HG03139 (cell line): ENCODE results near the gene ZDHHC11.
"Not testable (repeated sequence)": the region's sequence is repeated elsewhere in the genome, so short reads cannot be mapped to it uniquely, and the experiment has no call there.

ENCODE experiments used
- ATAC-seq: cut with Tn5 transposase; IDR thresholded peaks from one replicate; pipeline ENCODE4 v1.9.1; 2021; ENCODE audit not compliant: unreplicated experiment

The ZDHHC11 gene

DNA sequence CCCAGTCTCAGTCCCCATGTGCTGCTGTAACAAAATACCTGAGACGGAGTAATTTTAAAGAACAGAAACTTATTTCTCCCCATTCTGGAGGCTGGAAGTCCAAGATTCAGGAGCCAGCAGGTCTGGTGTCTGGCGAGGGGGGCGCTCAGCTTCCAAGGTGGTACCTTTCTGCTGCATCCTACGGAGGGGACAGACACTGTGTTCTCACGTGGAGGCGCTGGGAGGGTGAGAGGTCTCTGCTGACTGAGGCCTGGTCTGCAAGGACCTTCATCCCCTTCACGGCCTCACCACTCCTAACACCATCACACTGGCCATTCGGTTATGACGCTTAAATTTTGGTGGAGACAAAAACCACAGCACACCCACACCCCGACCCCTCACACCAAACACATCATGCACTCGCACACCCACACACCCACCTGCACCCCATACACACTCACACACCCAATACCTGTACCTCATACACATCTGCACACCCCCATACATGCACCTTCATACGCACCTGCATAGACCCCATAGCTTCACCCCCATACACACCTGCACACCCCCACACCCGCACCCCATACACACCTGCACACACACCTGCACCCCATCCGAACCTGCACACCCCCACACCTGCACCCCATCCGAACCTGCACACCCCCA, 9.8 kb upstream of the ZDHHC11 start:
- ATAC-seq = no peak

DNA sequence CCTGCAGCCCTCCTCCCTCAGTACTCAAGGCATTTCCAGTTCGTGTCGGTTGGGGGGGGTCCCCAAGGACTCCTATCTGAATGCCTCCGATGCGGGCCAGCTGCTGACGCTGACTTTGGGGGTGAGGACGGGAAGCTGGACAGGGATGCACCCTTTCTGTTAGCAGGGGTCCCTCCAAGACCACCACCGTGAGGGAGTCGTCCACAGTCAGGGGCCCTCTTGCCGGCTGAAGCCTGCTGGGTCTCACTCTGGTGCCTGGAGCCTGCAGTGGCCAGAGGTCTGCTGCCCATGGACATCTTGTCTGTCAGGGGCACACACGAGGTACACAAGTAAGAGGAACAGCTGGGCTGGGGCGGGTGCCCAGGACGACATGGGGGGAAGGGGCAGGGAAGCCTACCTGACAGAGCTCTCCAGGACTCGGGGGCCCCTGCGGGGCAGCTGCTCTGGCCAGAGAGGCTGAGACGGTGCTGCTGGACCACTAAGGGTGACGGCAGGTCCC, 9.1 kb upstream of the ZDHHC11 start:
- no peak for ATAC-seq

DNA sequence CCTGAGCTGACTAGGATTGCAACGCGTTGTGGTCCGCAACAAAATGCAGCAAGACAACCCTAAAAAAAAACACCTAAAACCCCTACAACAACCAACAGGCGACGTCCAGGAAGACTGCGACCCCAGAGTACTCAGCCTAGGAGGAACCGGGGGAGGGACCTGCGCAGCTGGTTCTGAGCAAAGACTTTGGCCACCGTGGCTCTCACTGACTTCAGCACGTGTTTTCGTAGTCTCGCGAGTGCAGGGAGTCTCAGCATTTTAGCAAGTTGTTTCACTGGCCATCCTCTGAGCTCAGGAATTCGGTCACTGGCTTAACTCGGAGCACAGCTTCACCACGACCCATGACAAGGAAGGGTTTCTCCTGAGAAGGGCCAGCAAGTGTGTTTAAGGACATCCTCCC, 8.6 kb upstream of the ZDHHC11 start:
- no peak for ATAC-seq

DNA sequence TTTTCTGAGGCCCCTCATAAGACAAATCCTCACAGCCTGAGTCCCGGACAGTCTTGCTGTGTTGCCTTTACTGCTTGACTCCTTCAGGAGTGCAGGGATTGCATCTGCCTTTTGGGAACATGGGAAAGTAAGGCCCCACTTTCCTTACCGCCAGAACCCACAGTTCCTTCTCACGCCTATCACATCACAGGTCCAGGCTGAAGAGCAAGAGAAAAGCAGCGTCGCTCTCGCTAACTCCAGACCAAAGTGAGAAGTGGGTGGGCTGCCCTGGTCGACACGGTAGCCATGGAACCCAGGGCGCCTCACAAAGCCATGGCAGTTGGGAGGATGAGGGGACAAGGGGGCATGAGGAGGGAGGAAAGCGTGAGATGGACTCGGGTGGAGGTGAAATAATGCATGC, 7.9 kb upstream of the ZDHHC11 start:
- ATAC-seq = no peak

DNA sequence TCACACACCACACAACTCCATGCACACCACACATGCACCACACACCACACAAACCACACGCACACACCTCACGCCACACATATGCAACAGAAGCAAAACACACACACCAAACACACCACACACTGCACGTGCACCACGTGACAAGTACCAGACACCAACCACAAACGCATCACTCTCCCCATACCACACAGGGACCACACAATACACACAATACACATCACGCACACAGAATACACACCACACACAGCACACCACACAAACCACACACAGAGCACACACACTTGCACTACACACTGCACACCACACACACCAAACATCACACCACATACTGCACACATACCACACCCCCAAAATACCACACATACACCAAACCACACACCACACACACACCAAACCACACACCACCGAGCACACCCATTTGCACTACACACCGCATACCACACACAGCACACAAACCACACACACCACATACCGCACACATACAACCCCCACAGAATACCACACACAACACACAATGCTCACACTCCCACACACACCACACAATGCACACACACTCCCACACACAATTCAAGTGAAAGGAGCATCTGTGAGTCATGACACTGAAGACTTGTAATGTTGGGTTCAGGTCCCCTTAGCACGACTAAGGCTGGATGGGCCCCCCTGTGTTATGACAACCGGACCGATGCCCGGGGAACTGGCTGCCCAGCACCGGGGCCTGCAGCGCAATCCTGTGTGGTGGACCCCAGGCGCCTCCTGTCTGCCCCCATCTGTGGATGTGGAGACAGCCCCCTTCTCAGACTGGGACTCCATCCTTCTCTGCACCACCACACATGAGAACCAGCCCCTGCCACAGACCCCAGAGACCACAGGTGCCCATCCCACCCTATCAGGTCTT, 6.0 kb upstream of the ZDHHC11 start:
- ATAC-seq = no peak

DNA sequence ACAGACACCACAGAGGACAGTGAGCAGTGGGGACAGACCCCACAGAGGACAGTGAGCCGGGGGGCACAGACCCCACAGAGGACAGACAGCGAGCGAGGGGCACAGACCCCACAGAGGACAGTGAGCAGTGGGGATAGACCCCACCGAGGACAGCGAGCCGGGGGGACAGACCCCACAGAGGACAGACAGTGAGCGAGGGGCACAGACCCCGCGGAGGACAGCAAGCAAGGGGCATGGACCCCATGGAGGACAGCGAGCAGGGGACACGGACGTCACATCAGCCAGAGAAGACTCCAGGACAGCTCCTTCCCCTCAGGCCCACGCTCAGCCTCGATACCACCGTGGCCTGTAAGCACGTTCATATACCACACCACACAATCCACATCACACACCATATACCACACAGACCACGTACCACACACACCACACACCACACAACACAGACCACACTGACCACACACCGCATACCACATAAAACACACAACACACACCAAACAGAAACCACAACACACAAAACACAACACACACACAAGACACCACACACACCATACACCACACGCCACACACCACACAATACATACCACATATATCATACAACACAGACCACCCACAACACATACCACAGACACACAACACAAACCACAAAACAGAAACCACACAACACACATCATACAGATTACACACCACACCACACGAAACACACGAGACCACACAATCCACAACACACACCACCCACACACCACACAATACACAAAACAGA, 5.2 kb upstream of the ZDHHC11 start:
- ATAC-seq = no peak

DNA sequence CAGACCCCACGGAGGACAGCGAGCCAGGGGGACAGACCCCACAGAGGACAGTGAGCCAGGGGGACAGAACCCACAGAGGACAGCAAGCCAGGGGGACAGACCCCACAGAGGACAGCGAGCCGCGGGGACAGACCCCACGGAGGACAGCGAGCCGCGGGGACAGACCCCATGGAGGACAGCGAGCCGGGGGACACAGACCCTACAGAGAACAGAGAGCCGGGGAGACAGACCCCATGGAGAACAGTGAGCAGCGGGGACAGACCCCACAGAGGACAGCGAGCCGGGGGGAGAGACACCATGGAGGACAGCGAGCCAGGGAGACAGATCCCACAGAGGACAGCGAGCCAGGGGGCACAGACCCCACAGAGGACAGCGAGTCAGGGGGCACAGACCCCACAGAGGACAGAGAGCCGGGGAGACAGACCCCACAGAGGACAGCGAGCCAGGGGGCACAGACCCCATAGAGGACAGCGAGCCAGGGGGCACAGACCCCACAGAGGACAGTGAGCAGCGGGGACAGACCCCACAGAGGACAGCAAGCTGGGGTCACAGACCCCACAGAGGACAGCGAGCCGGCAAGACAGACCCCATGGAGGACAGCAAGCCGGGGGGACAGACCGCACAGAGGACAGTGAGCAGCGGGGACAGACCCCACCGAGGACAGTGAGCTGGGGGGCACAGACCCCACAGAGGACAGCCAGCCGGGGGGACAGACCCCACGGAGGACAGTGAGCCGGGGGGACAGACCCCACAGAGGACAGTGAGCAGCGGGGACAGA, 4.4 kb upstream of the ZDHHC11 start:
- ATAC-seq = no peak

DNA sequence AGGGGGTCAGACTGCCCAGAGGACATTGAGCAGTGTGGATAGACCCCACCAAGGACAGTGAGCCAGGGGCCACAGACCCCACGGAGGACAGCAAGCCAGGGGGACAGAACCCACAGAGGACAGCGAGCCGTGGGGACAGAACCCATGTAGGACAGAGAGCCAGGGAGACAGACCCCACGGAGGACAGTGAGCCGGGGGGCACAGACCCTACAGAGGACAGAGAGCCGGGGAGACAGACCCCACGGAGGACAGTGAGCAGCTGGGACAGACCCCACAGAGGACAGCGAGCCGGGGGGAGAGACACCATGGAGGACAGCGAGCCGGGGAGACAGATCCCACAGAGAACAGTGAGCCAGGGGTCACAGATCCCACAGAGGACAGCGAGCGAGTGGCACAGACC, 3.4 kb upstream of the ZDHHC11 start:
- no peak for ATAC-seq

DNA sequence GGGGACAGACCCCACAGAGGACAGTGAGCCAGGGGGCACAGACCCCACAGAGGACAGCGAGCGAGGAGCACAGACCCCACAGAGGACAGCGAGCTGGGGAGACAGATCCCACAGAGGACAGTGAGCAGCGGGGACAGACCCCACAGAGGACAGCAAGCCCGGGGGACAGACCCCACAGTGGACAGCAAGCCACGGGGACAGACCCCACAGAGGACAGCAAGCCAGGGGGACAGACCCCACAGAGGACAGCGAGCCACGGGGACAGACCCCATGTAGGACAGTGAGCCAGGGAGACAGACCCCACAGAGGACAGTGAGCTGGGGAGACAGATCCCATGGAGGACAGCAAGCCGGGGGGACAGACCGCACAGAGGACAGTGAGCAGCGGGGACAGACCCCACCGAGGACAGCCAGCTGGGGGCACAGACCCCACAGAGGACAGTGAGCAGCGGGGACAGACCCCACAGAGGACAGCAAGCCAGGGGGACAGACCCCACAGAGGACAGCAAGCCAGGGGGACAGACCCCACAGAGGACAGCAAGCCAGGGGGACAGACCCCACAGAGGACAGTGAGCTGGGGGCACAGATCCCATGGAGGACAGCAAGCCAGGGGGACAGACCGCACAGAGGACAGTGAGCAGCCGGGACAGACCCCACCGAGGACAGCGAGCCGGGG, 2.8 kb upstream of the ZDHHC11 start:
- ATAC-seq = not testable (repeated sequence)

DNA sequence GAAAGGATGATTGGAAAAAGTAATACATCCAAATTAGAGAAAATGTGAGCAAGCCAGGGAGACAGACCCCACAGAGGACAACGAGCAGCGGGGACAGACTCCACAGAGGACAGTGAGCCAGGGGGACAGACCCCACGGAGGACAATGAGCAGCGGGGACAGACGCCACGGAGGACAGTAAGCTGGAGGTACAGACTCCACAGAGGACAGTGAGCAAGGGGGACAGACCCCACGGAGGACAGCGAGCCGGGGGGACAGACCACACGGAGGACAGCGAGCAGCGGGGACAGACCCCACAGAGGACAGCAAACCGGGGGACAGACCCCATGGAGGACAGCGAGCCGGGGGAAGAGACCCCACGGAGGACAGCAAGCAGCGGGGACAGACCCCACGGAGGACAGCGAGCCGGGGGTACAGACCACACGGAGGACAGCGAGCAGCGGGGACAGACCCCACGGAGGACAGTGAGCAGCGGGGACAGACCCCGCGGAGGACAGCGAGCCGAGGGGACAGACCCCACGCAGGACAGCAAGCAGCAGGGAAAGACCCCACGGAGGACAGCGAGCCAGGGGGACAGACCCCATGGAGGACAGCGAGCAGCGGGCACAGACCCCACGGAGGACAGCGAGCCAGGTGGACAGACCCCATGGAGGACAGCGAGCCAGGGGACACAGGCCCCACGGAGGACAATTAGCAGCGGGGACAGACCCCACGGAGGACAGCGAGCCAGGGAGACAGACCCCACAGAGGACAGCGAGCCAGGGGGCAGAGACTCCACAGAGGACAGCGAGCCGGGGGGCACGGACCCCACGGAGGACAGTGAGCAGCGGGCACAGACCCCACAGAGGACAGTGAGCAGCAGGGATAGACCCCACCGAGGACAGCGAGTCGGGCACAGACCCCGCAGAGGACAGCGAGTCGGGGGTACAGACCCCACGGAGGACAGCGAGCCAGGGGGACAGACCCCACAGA, 1.9 kb upstream of the ZDHHC11 start:
- no peak for ATAC-seq

DNA sequence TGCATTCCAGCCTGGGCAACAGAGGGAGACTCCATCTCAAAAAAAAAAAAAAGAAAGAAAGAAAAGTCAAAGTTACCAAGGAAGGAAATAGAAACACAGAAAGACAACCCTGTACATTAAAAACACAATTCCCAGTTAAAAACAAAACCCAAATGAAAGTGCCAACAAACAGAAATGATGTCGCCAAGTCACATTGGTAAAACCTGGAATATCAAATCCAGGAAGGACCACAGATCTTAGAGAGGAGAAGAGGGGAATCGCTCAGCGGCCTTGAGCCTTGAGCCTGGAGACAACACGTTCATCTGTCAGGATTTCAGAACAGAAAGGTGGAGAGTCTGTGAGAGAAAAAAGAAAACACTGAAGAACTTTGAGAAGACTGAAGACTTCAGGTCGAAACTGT, 1.2 kb upstream of the ZDHHC11 start:
- no peak for ATAC-seq

DNA sequence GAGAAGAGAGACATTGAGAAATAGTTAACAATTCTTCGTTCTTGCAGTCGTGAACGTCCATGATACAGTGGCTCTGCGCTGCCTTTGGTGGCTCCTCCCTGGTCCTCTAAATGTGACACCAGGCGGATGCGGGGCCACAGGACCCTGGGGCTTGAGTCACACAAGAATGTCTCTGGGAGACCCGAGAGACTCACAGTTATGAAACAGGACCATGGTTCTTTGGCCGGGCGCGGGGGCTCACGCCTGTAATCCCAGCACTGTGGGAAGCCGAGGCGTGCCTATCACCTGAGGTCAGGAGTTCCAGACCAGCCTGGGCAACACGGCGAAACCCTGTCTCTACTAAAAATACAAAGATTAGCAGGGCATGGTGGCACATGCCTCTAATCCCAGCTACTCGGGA, 767 bp upstream of the ZDHHC11 start:
- ATAC-seq = no peak

DNA sequence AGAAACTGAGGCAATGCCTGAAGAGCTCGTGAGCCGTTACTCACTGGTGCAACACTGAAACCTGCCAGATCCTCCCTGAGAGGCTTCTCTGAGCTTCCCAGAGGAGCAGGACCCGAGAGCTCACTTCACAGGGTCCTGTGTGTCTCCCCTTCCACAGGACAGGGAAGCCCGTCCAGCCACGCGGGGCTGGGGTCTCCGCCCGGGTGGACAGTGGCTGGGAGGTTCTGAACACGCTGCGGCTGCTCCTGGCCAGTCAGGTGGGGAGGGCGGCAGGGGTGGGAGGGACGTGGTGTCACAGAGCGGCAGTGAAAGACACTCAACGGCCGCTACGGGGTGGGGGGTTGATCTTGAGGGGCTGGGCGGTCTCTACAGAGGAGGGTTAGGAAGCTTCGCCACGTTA, 290 bp upstream of the ZDHHC11 start:
- ATAC-seq = no peak

DNA sequence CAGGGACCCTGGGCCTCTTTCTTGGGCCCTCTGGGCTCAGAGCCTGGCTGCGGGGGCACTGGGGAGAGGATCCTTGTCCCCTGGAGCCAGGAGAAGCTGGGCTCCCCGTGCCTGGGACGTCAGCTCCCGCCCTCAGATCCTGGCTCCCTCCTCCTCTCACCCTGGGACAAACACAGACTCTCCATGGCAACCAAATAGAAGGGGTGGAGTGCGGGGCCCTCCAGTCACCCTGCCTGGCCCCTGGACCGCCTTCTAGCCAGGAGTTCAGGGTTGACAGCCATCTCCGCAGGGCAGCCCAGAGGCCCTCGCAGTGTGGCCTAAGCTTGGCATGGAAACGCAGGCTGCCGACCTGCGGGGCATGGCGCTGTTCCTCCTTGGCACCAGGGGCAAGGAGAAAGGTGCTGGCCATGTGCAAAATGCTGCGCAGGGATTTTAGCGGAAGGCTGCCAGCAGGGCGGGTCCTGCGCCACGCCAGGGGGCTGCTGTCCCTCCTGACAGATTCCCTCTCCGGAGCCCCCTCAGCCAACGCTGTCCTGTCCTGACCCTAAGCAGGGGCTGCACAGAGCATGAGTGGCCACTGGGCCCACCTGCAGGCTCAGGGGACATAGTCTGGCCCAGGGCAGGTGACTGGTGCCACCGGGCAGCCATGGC, 1.0 kb downstream of the ZDHHC11 start:
- no peak for ATAC-seq

DNA sequence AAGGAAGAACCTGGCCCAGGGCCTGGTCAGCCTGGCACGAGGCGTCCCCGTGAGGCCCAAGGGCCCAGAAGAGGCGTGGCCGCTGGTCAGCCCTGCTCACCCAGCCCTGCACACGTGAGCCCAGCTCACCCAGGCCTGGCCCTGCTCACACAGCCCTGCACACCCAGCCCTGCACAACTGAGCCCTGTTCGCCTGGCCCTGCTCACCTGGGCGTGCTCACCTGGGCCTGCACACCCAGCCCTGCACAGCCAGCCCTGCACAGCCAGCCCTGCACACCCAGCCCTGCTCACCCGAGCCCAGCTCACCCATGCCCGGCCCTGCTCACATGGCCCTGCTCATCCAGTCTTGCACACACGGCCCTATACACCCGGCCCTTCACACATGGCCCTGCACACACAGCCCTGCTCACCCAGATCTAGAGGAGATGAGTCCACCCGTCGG, 2.1 kb downstream of the ZDHHC11 start:
- ATAC-seq = no peak

DNA sequence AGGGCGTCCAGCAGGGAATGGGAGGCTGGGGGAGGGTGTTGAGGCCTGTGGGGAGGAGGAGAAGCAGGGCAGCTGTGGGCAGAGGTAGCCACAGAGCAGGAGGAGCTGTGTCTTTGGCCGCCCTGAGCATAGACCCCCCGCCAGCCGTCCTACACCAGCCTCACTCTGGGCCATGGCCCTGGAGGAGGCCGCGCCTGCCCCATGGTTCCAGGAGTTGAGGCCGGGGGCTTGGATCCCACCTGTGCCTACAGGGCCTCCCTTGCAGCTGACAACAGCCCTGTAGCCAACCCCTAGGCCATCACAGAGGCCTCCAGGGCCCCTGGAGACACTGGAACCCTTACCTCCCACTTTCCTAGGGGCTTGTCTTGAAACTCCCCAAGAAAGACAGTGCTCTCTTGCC, 3.0 kb downstream of the ZDHHC11 start:
- not testable (repeated sequence) for ATAC-seq

DNA sequence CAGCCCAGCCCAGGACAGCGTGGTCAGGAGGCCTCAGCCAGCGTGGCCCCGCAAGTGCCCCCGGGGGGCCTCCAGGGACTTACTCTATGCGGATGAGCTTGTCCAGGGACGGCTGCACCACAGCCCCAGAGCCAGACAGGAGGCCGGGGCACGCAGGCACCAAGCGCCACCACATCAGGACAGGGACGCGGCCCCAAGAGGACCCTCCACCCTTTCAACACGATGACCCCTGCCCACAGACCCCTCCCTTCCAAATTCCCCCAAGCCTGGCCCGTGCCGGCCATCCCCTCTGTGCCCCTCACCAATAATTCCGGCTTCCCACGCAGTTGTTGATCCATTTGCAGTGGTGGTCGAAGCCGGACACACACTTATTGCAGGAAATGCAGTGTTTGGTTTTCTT, 3.6 kb downstream of the ZDHHC11 start:
- ATAC-seq = not testable (repeated sequence)

DNA sequence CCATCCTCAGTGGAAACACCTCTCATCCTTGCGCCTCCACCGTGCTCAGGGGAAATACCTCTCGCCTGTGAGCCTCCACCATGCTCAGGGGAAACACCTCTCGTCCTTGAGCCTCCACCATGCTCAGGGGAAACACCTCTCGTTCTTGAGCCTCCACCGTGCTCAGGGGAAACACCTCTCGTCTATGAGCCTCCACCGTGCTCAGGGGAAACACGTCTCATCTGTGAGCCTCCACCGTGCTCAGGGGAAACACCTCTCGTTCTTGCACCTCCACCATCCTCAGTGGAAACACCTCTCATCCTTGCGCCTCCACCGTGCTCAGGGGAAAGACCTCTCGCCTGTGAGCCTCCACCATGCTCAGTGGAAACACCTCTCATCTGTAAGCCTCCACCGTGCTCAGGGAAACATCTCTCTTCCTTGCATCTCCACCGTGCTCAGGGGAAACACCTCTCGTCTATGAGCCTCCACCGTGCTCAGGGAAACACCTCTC, 4.1 kb downstream of the ZDHHC11 start:
- not testable (repeated sequence) for ATAC-seq
